ENCODE measurements around the gene HOXA11.

DNA sequence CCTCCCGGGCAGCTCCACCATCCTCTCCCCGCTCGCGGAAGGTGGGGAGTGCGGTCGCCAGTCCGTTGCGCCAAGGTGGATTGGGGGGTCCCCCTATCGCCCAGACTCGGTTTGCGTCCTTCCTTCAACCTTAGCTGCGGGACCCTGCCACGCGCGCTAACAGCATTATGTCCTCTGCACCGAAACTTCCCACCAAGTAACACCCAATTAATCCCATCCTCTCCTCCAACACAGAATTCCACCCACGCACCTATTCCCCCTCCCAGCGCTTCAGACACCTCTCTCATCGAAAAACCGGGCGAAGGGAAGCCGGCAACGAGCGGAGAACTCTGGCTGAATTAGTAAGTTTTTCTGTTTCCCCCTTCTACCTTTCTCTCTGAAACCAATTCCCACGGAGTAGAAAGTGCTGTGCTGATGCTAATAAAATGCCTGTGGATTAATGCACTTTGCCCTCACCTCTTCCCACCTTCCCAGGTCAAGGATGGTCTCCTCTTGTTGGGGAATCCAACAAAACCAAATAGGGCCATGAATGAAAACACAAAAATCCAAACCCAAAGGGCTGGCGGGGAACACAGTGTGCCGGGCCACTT, 33.6 kb downstream of the HOXA11 start:
- TF ChIP-seq, protein P1, sequence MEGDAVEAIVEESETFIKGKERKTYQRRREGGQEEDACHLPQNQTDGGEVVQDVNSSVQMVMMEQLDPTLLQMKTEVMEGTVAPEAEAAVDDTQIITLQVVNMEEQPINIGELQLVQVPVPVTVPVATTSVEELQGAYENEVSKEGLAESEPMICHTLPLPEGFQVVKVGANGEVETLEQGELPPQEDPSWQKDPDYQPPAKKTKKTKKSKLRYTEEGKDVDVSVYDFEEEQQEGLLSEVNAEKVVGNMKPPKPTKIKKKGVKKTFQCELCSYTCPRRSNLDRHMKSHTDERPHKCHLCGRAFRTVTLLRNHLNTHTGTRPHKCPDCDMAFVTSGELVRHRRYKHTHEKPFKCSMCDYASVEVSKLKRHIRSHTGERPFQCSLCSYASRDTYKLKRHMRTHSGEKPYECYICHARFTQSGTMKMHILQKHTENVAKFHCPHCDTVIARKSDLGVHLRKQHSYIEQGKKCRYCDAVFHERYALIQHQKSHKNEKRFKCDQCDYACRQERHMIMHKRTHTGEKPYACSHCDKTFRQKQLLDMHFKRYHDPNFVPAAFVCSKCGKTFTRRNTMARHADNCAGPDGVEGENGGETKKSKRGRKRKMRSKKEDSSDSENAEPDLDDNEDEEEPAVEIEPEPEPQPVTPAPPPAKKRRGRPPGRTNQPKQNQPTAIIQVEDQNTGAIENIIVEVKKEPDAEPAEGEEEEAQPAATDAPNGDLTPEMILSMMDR (IDR thresholded peaks at IDR 0.05): no peak
- TF ChIP-seq EZH2phosphoT487 (IDR thresholded peaks at IDR 0.05; ENCODE audit: borderline replicate concordance, low read depth) (no peak), RAD21 (IDR thresholded peaks at IDR 0.05; ENCODE audit: low read length) (no peak), GABPA (IDR thresholded peaks at IDR 0.05; ENCODE audit: low read depth) (no peak), RXRA (IDR thresholded peaks at IDR 0.05; ENCODE audit: borderline replicate concordance, low read depth) (no peak), POLR2AphosphoS5 (IDR thresholded peaks at IDR 0.05; ENCODE audit: low read depth, low read length) (no peak), EP300 (IDR thresholded peaks at IDR 0.05; ENCODE audit: borderline replicate concordance in 1 of 2, low read depth in 1 of 2, low read length in 1 of 2) (no peak), SIN3A (IDR thresholded peaks at IDR 0.05; ENCODE audit: borderline replicate concordance, low read depth, low read length) (no peak), YY1 (IDR thresholded peaks at IDR 0.05; ENCODE audit: low read depth) (no peak), MEF2A (IDR thresholded peaks at IDR 0.05; ENCODE audit: borderline replicate concordance, low read depth) (no peak)
- TF ChIP-seq, protein P2, sequence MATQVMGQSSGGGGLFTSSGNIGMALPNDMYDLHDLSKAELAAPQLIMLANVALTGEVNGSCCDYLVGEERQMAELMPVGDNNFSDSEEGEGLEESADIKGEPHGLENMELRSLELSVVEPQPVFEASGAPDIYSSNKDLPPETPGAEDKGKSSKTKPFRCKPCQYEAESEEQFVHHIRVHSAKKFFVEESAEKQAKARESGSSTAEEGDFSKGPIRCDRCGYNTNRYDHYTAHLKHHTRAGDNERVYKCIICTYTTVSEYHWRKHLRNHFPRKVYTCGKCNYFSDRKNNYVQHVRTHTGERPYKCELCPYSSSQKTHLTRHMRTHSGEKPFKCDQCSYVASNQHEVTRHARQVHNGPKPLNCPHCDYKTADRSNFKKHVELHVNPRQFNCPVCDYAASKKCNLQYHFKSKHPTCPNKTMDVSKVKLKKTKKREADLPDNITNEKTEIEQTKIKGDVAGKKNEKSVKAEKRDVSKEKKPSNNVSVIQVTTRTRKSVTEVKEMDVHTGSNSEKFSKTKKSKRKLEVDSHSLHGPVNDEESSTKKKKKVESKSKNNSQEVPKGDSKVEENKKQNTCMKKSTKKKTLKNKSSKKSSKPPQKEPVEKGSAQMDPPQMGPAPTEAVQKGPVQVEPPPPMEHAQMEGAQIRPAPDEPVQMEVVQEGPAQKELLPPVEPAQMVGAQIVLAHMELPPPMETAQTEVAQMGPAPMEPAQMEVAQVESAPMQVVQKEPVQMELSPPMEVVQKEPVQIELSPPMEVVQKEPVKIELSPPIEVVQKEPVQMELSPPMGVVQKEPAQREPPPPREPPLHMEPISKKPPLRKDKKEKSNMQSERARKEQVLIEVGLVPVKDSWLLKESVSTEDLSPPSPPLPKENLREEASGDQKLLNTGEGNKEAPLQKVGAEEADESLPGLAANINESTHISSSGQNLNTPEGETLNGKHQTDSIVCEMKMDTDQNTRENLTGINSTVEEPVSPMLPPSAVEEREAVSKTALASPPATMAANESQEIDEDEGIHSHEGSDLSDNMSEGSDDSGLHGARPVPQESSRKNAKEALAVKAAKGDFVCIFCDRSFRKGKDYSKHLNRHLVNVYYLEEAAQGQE (IDR thresholded peaks at IDR 0.05; ENCODE audit: low read depth, low read length): no peak
- TF ChIP-seq, protein P3, sequence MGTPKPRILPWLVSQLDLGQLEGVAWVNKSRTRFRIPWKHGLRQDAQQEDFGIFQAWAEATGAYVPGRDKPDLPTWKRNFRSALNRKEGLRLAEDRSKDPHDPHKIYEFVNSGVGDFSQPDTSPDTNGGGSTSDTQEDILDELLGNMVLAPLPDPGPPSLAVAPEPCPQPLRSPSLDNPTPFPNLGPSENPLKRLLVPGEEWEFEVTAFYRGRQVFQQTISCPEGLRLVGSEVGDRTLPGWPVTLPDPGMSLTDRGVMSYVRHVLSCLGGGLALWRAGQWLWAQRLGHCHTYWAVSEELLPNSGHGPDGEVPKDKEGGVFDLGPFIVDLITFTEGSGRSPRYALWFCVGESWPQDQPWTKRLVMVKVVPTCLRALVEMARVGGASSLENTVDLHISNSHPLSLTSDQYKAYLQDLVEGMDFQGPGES (IDR thresholded peaks at IDR 0.05; ENCODE audit: low read depth, low read length): no peak
